GM18517 (cell line): ENCODE results near the gene PIM3.
"Not testable (repeated sequence)": the region's sequence is repeated elsewhere in the genome, so short reads cannot be mapped to it uniquely, and the experiment has no call there.

Source experiments
- ATAC-seq: cut with Tn5 transposase; IDR thresholded peaks from one replicate; pipeline ENCODE4 v1.9.1; 2021; ENCODE audit warnings: mild to moderate bottlenecking, moderate library complexity; ENCODE audit not compliant: unreplicated experiment

The PIM3 gene

DNA sequence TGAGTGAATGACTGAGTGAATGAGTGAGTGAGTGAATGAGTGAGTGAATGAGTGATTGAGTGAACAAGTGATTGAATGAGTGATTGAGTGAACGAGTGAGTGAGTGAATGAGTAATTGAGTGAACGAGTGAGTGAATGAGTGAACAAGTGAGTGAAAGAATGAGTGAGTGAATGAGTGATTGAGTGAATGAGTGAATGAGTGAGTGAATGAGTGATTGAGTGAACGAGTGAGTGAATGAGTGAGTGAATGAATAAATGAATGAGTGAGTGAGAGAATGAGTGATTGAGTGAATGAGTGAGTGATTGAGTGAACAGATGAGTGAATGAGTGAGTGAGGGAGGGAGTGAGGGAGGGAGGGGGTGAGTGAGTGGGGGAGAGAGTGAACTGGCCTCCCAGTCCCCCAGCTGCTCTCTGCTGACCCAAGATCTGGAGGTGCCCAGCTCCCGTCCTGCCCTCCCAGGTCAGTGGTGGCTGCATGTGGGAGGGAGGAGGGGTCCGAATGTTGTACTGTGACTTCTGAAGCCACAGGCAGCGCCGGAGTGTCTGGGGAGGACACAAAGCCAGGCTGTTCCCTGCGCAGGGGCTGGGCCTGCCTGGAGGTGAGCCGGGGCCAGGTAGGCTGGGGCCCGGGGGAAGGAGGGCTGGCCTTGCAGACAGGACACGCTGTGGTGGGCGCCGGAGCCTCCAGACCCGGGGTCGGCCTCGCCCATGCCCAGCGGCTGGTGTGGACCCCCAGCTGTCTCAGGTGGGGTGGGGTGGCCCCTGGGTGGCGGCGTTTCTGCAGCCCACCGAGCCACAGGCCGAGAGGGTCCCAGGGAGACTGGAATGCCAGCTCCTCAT is 17.8 kb upstream of the PIM3 start:
- no peak for ATAC-seq

- ATAC-seq, result no peak
Observed at GRCh38 chr22:49943405-49943765, 17.2 kb upstream of the PIM3 start.

GRCh38 chr22:49943771-49944398 is 16.7 kb upstream of the PIM3 start:
- ATAC-seq, result no peak

- no peak for ATAC-seq
Observed at GRCh38 chr22:49944399-49944891, 16.1 kb upstream of the PIM3 start.

- ATAC-seq, result not testable (repeated sequence)
Observed at GRCh38 chr22:49945042-49945794, 15.4 kb upstream of the PIM3 start.

- no peak for ATAC-seq
Observed at GRCh38 chr22:49946612-49947295, 13.8 kb upstream of the PIM3 start.

- no peak for ATAC-seq
Observed at GRCh38 chr22:49947296-49947622, 13.3 kb upstream of the PIM3 start.

GRCh38 chr22:49948116-49948957 is 12.2 kb upstream of the PIM3 start:
- no peak for ATAC-seq

GRCh38 chr22:49948958-49949913 is 11.3 kb upstream of the PIM3 start:
- ATAC-seq, result no peak

- ATAC-seq, result no peak
Observed at GRCh38 chr22:49949914-49950292, 10.7 kb upstream of the PIM3 start.

- ATAC-seq, result no peak
Observed at GRCh38 chr22:49950396-49950994, 10.1 kb upstream of the PIM3 start.

DNA sequence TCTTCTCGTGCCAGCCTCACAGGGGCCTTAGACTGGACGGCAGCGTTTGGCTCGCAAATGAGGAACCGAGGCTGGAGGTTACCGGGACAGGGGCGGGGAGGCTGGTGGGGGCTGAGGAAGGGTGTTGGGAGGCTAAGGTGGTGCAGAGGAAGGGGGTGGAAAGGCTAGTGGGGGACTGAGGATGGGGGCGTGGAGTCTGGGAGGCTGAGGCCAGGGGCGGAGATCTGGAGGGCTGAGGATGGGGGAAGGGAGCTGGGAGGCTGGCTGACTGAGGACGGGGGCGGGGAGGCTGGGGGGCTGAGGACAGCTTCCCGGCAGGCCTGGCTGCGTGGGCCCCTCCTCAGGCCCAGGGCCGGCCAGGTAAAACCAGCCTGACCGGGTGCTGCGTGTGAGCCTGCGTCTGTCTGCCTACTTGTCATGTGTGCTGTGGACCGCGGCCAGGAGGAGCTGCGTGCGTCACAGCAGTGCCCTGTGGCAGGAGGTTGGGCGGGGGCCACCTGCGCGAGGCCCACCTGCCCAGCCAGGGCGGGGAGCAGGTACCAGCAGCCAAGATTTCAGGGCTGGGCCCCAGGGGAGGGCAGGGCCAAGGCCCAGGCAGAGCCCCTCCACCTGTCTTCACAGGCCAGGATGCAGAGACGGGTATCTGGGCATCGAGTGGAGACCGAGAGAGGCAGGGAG is 9.4 kb upstream of the PIM3 start:
- ATAC-seq, result no peak

- ATAC-seq, result no peak
Observed at GRCh38 chr22:49951678-49951985, 8.9 kb upstream of the PIM3 start.

GRCh38 chr22:49951986-49952896 is 8.3 kb upstream of the PIM3 start:
- ATAC-seq, result no peak

DNA sequence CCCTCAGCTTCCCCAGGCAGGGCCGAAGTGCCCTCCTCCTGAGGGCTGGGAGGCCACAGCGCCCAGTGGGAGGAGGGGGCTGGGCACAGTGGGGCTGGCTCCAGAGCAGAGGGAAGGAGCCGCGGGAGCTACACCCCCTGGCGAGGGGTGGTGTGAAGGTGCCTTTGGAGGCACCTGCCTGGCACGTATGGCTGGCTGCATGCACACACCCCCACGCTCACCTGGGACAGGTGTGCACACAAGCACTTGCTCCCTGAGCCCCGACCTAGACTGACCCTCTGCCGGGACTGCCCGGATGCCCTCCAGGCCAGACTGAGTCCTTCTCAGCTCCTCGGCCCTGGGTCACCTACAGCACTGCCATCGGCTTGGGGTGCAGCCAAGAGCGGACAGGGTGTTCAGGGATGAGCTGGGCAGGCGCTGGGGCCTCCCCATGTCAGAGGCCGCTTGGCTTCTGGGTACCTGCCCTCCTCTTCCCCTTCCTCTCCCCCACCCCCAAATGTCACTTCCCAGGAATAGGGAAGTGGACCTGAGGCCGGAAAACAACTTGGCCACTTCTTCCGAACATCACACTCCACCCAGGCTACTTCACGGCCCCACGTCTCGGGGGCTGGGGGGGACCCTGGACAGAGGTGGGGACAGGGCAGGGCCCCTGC is 7.4 kb upstream of the PIM3 start:
- ATAC-seq, result no peak

- ATAC-seq, result no peak
Observed at GRCh38 chr22:49953680-49954344, 6.8 kb upstream of the PIM3 start.
